ACHN (cell line): ENCODE measurements around the gene BAHD1.

Experiments used
- DNase-seq: peaks from one replicate; pipeline ENCODE4 v3.0.0-alpha.2; 2015
- in situ Hi-C: cut with HindIII; loops from 2 replicates; pipeline ENCODE4 v1.10.0; 2017; ENCODE audit warnings: low sequenced_read_pairs, low pct_ligation_motif_present, low pct_unique_long_range_greater_than_20kb

Gene BAHD1

DNA sequence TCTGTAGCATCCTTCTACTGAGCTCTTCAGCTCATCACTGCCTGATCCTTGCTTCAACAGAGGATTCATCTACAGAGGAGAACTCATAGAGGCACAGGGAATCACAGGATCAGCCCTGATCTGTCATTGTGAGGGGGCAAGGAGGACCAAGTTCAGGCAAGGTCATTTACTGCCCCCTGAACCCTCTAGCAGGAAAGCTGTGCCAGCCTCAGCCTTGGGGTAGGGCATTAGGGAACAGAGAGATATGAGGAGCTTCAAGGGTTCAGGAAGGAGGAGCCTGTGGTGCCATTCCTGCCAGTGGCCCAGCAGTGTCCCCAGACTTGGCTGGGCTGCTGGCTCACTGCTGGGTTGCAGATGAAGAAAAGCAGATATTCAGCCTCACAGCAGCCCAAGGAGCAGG lies 38.3 kb downstream of the BAHD1 start:
- DNase-seq: no peak
- in situ Hi-C loops: no loop called here

DNA sequence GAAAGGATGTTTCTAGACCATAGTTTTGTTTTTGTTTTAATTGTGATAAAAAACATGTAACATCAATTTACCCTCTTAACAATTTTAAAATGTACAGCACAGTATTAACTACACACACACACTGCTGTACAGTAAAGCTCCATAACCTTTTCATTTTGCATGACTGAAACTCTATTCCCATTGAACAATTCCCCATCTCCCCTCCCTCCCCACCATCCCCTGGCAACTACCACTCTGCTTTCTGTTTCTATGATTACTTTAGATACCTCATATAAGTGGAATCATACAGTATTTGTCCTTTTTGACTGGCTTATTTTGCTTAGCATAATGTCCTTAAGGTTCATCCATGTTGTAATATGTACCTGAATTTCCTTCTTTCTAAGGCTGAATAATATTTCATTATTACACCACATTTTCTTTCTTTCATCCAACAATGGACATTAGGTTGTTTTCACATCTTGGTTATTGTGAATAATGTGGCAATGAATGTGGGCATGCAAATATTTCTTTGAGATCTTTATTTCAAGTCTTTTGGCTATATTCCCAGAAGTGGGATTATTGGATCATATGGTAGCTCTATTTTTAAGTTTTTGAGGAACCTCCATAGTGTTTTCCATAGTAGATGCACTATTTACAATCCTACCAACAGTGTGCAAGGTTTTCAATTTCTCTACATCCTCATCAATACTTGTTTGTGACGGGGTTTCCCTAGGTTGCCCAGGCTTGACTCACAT lies 40.8 kb downstream of the BAHD1 start:
- no peak for DNase-seq
- in situ Hi-C loops: no loop called here

DNA sequence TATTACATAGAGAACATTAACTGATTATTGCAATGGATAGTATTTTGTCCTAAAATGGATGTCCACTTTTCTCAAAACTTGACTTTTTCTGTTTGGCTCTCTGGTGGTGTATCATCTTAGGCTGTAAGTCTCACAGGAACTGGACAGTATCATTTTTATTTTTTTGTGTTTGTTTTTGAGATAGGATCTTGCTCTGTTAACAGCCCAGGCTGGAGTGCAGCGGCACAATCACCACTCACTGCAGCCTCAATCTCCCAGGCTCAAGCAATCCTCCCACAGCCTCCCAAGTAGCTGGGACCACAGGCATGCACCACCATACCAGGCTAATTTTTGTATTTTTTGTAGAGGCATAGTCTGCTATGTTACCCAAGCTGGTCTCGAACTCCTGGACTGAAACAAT lies 43.2 kb downstream of the BAHD1 start:
- in situ Hi-C loops: no loop called here
- DNase-seq: no peak

DNA sequence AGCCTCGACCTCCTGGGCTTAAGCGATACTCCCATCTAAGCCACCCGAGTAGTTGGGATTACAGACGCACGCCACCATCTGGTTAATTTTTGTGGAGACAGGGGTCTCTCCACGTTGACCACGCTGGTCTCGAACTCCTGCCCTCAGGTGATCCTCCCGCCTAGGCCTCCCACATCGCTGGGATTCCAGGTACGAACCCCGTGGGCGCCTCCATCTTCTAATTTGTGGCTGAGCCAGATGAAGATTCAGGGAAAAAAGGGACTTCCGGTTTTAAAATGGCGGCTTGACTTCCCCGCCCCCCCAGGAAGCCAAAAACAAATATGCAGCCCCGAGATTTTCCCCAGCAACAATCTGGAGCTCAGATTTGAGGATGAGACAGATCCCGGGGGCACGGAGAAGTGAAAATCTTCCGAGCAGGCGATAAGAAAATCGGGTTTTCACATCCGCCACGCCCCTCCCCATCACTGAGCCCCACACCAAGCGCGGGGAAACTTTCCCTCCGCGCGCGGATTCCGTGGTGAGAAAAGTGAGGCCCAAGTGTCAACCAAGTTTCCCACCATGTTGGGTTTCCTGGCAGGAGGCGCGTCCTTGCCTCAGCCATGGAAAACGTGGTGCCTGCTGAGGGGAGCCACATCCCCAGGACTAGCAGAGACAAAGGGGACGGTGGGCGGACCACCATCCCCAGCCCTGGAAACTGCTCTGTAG lies 45.5 kb downstream of the BAHD1 start:
- in situ Hi-C loops: no loop called here
- no peak for DNase-seq

DNA sequence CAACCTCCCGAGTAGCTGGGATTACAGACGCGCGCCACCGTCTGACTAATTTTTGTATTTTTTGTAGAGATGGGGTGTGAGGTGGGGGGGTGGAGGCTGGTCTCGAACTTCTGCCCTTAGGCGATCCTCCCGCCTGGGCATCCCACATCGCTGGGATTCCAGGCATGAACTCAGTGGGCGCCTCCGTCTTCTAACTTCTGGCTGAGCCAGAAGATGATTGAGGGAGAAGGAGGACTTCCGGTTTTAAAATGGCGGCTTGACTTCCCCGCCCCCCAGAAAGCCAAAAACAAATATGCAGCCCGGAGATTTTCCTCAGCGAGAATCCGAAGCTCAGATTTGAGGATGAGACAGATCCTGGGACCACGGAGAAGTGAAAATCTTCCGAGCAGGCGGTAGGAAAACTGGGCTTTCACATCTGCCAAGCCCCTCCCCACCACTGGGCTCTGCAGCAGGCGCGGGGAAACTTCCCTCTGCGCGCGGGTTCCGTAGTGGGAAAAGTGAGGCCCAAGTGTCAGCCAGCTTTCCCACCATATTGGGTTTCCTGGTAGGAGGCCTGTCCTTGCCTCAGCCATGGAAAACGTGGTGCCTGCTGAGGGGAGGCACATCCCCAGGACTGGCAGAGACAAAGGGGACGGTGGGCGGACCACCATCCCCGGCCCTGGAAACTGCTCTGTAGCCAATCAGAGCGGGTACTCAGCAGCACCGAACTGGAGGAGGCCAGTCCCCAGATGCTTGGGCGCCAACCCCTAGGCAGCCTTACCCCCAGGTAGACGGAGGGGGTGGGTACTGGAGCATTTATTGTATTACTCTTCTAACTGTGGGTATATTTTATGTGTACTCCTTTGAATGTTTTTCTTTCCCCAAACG lies 47.3 kb downstream of the BAHD1 start:
- in situ Hi-C loops: no loop called here

DNA sequence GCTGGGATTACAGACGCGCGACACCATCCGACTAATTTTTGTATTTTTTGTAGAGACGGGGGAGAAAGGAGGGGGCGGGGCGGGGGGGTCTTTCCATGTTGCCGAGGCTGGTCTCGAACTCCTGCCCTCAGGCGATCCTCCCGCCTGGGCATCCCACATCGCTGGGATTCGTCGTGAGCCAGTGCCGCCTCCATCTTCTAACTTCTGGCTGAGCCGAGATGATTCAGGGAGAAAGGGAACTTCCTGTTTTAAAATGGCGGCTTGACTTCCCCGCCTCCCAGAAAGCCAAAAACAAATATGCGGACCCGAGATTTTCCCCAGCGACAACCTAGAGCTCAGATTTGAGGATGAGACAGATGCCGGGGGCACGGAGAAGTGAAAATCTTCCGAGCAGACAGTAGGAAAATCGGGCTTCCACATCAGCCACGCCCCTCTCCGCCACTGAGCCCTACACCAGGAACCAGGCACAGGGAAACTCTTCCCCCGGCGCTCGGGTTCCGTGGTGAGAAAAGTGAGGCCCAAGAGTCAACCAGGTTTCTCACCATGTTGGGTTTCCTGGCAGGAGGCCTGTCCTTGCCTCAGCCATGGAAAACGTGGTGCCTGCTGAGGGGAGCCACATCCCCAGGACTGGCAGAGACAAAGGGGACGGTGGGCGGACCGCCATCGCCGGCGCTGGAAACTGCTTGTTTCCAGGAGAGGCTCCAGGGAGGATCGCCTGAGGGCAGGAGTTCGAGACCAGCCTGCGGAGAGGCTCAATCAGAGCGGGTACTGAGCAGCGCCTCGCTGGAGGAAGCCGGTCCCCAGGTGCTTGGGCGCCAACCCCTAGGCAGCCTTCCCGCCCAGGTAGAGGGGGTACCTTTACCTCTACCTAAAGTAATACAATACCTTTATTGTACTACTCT lies 48.8 kb downstream of the BAHD1 start:
- DNase-seq: no peak
- in situ Hi-C loops: no loop called here

More for the DNA sequence above, 47.3 kb downstream of the BAHD1 start:
- no peak for DNase-seq

DNA sequence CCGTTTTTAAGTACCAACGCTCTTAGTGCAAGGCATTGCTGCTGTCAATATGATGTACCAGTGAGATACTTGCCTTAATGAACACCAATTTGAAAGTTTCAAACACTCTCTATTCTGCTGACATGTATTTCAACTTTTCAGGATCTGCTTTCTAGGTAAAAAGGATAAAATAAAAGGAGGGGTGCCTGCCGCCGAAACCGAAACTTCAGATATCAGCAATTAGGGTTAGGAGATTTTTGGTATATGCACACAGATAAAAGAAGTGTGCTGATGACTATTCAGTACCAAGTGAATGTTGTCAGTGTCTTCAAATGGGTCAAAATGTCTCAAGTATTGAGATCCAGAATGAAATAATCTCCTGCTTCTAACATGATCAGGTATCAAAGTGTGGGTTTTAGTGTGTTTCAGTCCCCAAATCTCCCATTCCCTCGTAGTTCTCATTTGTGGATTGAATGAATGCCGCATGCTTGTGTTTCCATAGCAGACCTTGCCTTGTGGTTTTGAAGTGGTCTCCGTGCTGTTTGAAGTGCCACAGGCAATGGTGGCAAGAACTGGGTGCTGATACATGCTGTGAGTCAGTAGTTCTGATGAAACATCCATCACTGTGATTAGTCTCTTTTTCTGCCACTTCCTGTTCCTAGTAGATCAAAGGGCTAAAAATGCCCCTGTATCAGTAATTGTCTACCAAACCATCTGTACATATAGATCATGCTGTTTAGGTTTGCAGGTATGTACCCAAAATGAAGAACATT lies 52.5 kb downstream of the BAHD1 start:
- DNase-seq: no peak
- in situ Hi-C loops: no loop called here

DNA sequence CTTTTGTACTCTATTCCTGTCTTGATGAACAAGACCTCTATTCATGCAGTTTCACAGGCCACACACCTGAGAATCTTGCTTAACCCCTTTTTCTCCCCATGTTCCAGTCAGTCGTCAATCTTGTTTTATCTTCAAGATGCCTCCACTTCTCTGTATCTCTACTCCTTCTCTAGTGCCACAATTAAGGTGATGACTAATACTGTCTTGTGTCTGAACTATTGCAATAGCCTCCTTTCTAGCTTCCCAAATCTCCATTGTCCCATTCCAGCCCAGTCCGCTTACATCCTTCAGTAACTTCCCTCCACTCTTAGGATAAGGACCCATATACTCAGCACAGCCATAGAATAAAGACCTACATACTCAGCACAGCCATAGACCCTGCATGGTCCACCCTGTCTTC lies 54.8 kb downstream of the BAHD1 start:
- in situ Hi-C loops: no loop called here
- no peak for DNase-seq

DNA sequence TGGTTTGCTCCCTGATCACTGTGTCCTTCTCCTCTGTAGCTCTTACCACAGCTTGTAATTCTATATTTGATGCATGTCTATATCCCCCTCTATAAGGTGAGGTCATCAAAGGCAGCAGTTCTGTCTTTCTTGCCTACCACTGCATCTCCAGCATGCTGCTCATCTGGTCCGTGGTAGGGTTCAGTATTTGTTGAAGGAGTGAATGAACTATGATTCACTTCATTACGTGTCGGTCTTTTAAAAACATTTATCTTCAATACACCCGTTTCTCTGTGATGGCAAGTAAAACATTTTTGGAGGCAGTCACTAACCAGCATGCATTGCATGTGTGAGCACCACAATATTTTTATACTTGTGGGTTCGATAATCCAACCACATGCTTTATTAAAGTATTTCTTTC lies 57.7 kb downstream of the BAHD1 start:
- in situ Hi-C loops: no loop called here
- no peak for DNase-seq

DNA sequence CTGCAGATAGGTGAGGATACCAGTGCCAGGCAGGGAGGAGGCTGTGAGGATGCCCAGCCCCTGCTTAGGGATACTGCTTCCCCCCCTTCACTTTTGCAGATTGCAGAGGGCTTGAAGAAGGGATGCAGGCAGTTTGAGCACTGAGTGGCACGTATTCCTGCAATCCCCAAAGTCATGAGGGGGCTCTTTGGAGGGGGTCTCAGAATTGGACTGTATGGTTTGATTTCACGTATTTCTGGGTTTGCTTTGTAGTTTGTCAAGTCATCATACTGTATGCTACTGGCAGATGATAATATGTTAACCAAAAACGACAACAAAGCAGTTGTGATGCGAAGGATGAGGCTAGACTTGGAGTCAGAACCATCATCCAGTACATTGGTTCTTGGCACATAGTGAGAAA lies 58.1 kb downstream of the BAHD1 start:
- no peak for DNase-seq
- in situ Hi-C loops: no loop called here

DNA sequence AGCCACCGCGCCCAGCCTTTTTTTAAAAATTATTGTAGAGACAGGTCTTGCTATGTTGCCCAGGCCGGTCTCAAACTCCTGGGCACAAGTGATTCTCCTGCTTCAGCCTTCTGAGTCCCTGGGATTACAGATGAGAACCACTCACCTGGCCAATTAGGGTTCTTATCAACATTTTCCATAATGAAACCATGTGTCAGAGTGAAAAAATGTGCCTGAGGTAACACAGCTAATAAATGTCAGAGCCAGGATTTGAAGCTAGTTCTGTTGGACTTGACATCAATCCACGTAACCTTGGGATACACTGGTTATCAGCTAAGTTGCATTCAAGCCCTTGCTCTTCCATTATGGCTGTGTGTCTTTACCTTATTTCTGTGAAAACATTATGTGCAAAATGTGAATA lies 59.2 kb downstream of the BAHD1 start:
- no peak for DNase-seq
- in situ Hi-C loops: no loop called here

DNA sequence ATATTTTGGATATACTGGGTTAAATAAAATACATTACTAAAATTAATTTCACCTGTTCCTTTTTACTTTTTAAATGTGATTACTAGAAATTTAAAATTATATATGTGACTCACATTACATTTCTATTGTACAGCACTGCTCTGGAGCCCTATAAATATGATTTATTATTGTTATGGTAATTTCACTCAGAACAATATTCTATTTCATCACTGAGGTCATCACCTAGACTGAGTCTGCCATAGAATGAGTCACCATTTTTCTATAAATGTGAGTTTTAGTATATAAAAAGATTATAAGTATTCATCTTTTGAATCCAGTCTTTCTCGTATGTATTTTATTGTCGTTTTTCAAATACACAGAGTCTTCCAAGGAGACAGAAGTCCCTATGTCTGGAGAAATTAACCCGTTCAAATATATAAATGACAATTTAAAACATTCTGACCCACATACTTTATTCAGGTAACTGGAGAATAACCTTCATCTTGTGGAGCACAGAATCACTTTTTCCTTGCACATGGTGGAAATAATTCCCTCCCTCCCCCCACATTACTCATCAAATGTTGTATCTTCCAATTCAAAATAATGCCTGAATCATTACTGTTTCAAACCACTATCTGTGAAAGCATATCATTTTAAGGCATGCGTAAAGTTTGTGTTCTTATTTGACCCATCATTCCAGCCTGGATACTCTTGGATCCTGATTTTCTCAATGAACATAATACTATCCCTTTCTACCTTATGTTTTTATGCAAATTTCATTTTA lies 60.0 kb downstream of the BAHD1 start:
- in situ Hi-C loops: no loop called here
- DNase-seq: no peak

DNA sequence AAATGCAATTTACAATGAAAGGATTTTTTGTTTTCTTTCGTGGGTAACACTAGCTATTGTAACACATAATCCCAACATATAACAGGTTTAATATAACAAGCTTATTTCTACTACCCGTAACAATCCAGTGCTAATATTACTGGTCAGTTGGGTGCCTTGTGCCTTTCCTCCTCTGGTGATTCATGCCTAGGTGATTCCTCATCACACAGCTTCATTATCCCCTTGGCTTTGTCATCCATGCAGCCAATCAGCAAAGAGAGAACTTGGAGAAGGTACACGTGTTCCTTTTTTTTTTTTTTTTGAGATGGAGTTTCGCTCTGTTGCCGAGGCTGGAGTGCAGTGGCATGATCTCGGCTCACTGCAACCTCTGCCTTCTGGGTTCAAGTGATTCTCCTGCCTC lies 60.7 kb downstream of the BAHD1 start:
- in situ Hi-C loops: no loop called here

DNA sequence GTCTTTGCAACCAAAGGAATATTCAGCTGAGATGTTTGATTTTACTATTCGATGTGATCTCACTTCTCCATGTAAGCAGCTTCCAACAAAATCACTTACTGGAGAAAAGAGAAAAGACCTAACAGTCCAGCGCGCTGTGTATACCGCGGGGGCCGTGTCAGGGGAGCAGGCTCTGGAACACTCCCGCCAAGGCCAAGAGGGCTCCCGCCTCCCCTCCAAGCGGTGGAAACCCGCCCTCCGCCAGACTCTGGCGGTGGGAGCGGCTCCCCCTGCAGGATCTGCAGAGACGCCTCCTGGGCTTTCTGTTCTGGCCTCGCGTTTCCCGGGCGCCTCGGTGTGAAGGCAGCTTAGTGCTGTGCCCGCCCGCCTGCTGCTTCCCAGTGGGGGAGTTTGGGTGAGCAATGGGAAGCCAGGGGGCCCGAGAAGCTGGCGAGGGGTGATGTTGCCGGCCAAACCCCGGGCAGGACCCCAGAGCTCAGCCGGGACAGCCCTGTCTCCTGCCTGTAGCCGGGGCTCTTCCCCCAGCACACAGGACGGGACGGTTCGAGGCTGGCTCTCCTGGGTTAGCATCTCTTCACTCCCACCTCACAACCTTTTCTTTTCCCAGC lies 66.3 kb downstream of the BAHD1 start:
- DNase-seq: peak; percentile 80
- in situ Hi-C loops: no loop called here

More for the DNA sequence above, 60.7 kb downstream of the BAHD1 start:
- DNase-seq: no peak

DNA sequence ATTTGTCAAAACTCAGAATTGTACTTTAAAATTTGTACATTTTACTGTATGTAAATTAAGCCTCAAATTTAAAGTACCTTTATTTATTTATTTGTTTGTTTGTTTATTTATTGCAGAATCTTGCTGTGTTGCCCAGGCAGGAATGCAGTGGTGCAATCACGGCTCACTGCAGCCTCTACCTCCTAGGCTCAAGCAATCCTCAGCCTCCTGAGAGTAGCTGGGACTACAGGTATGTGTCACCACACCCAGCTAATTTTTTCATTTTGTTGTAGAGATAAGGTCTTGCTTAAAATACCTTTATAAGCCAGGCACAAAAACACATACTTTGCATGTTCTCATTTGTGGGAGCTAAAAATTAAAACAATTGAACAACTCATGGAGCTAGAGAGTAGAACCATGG lies 67.5 kb downstream of the BAHD1 start:
- no peak for DNase-seq
- in situ Hi-C loops: no loop called here

DNA sequence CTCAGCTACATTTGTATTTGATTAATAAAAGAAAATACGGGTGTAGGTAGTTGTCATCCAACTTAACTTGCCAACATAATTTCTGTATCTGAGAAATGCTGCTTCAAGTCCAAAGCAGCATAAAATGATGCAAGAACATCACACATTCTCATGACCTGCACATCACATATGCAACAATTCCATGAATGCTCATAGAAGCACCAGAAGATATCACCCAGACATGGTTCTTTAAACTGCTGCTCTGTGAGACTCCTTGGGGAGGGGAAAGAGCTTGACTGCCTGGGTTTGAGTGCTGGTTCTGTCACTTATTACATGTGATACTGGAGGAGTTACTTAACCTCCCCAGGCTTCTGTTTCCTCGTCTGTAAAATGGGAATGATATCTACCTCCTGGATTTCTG lies 69.4 kb downstream of the BAHD1 start:
- in situ Hi-C loops: no loop called here

DNA sequence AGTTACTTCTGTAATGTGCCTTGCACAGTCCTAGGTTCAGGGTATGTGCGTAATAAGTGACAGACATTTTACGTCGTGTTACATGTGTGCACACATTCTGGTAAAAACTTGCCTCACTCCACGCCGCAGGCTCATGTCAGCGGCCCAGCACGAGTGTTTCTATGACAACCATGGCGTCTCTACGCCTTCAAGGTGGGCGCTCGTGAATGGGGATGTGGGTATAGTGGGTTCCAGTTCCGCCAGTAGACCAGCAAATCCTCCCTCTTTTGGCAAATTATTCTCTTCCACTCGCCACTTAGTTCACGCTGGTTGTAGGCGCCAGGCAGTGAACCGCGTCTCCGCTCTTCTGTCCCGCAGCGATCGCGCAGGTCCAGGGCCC lies 70.3 kb downstream of the BAHD1 start:
- in situ Hi-C loops: no loop called here
- DNase-seq: no peak

More for the DNA sequence above, 69.4 kb downstream of the BAHD1 start:
- no peak for DNase-seq
